GM12864 (cell line): ENCODE data around the gene EEF1AKMT3.

ENCODE experiments used
- DNase-seq: peaks from one replicate; pipeline ENCODE4 v3.0.0-alpha.2; 2011; ENCODE audit warnings: low read depth
- H3K4me3 ChIP-seq: 2 replicates; pipeline ENCODE4 v1.5.1; 2011; ENCODE audit warnings: mild to moderate bottlenecking, low read depth, low read length, control low read depth
- CTCF ChIP-seq: IDR thresholded peaks from 2 replicates; pipeline ENCODE4 v1.5.1; 2011; ENCODE audit warnings: low read depth, mild to moderate bottlenecking, moderate library complexity, low read length, control low read depth, inconsistent platforms; ENCODE audit errors: missing control alignments

The EEF1AKMT3 gene

DNA sequence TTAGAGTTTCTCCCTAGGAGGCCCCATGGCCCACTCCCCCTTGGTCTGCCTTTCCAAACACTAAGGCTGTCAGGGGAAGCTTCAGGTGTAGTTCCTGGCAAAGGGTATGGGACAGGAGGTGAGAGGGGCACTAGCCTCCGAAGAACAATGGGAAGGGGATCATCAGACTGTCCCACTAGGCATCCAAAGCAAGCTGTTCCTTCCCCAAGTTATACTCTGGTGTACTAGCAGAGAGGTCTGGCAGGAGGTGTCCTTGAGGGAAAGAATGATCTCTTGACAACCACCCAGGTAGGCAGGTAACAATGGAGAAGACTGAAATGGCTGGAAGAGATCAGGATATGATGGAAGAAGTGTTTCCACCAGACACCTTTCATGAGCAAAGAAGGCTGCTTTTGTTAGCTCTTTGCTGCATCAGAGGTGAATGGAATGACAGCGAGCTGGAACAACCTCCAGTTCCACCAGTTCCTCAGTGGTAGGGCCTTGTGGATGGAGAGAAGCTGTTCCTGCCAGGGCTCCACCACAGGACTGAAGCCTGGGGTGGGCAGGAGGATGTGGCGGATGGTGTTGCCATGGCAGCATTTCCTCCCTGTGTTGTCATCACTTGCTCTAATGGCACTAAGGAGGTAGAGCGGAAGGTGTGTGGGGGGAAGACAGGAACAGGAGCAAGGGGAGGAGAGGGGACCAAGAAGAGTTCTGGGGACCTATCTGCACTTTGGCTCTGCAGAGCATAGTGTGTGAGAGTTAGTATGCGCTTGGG is 31.6 kb upstream of the EEF1AKMT3 start:
- H3K4me3 ChIP-seq = peak overlapping the region; percentile 62
- peak; percentile 46 for DNase-seq
- no peak for TF ChIP-seq CTCF

- no peak for DNase-seq
- TF ChIP-seq CTCF = no peak
- H3K4me3 ChIP-seq = peak overlapping the region; percentile 62
Measured at GRCh38 chr12:57741413-57741789, 31.0 kb upstream of the EEF1AKMT3 start.

DNA sequence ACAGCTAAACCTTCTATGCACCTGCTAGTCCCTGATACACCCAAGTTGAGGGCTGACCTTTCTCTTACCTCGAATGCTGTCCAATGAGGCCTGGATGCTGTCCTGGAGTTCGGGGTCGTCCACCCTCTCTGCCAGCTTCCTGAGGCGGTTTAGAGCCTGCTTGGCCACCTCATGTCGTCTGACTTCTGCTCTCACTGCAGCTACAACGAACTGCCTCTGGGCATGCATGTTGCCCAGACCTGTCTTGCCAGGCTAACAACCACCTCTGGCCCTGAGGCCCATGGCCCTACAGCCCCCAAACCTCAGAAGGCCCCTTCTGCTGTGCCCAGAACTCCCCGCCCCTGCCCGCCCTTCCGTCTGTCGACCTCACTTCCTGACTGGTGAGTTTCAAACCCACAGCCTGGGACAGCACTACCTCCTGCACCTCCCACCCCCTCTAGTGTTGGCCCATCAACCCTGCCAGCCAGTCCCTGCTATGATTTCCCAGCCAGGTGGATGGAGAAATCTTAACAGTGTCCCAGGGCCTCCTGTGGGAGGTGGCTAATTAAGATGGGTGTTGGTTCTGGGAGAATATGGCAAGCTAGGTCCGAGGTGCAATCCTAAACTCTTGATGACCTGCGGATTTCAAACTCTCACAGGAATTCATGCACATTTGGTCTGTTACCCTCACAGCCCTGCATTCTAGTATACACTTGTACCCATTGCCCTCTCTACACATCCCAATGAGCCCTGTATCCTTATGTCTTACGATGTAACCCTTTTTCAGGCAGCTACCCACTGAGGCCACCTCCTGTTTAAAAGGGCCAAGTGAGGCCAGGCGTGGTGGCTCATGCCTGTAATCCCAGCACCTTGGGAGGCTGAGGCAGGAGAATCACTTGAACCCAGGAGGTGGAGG is 30.3 kb upstream of the EEF1AKMT3 start:
- DNase-seq = peak; percentile 55
- peak overlapping the region; percentile 62 for H3K4me3 ChIP-seq
- TF ChIP-seq CTCF = peak; percentile 67

- DNase-seq = no peak
- peak overlapping the region; percentile 84; the same call in 1 of the 2 replicates for H3K4me3 ChIP-seq
- TF ChIP-seq CTCF = no peak
Measured at GRCh38 chr12:57743769-57744168, 28.6 kb upstream of the EEF1AKMT3 start.

DNA sequence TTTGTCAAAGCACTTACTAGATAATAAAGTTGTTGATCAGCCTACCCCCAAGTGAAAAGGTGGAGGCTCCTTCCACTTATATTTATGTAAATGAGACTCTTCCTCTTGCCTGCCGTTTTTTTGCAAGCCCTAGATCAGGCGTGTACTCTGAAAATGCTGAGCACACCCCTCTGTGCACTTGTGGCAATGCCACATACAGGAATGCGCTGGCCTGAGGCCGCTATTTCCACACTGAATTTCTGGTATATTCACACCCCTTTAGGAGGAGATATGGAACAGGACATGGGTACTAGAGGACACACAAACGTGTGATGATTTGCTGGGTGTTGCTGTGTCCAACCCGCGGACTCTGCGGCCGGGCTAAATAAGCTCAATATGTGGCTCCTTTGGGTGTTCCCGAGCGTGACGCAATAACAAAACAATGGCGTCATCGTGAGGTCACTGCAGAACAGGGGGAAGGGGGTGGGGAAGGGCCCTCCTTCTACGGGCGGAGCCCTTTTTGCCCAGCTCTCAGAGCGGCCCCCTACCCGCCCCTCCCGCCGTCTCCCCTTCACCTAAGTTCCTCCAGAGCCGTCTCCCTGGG is 28.1 kb upstream of the EEF1AKMT3 start:
- no peak for DNase-seq
- peak overlapping the region; percentile 84 for H3K4me3 ChIP-seq
- no peak for TF ChIP-seq CTCF

GRCh38 chr12:57744777-57745484 is 27.5 kb upstream of the EEF1AKMT3 start, which contains the start of gene TSPAN31:
Gene TSPAN31 (plus strand): TSS chr12:57745039. CDS start chr12:57745155, 116 bp downstream.
- peak within 1 kb of the TSS; percentile 84 for H3K4me3 ChIP-seq
- peak; percentile 97 for DNase-seq
- no peak for TF ChIP-seq CTCF
